NT2/D1 (cell line): ENCODE measurements around the gene CYP27A1.

Source experiments
- YY1 ChIP-seq: IDR thresholded peaks from 2 replicates; pipeline ENCODE4 v1.6.1; 2011; ENCODE audit not compliant: insufficient read length, insufficient read depth
- ZNF274 ChIP-seq: IDR thresholded peaks from 2 replicates; pipeline ENCODE4 v1.6.1; 2011; ENCODE audit warnings: mild to moderate bottlenecking, low read depth, low read length

GRCh38 chr2:218754781-218755180, 27.2 kb upstream of the CYP27A1 start:
- TF ChIP-seq ZNF274 (no peak), YY1 (no peak)
